H1 (cell line): ENCODE measurements around the gene PGRMC1. TPM values are rescaled to one million over a fixed set of nuclear protein-coding genes. Genes with fewer than 3 reads are reported as not detected.

Experiments used
- CTCF ChIA-PET: fragments of 300-600 bp; sonication (Branson Sonifier 250); formaldehyde crosslinking; loops from one replicate; lab custom pipeline; 2021; ENCODE audit not compliant: partially characterized antibody; lab: Charles Lee
- POLR2A ChIA-PET: fragments of 300-600 bp; sonication (Branson Sonifier 250); formaldehyde crosslinking; loops from one replicate; lab custom pipeline; 2021; ENCODE audit warnings: inconsistent platforms; ENCODE audit not compliant: partially characterized antibody; lab: Charles Lee
- DNase-seq, 2 experiments: peaks; one replicate each; pipeline versions ENCODE4 v3.0.0 to v3.0.0-alpha.2; 2010 to 2022; ENCODE audit warnings: low spot score in 2 of 2, low read depth in 1 of 2, mixed read lengths in 1 of 2
- FAIRE-seq: peaks from 2 replicates; lab custom pipeline; 2011; peaks lifted over from hg19 to GRCh38; lab: Jason Lieb, UNC
- H2AFZ ChIP-seq: 2 replicates; pipeline ENCODE4 v1.8.1; 2012; ENCODE audit warnings: low read length, inconsistent platforms
- H2AK5ac ChIP-seq: 2 replicates; pipeline ENCODE4 v1.6.1; 2013; ENCODE audit warnings: low read depth, low read length
- H2BK120ac ChIP-seq: replicated peaks from 2 replicates; pipeline ENCODE3; 2013; ENCODE audit warnings: low read depth, low read length, inconsistent platforms
- H2BK12ac ChIP-seq: 2 replicates; pipeline ENCODE4 v1.6.1; 2013; ENCODE audit warnings: low read depth, low read length
- H2BK15ac ChIP-seq: 2 replicates; pipeline ENCODE4 v1.6.1; 2013; ENCODE audit warnings: low read length
- H2BK20ac ChIP-seq: 2 replicates; pipeline ENCODE4 v1.6.1; 2013; ENCODE audit warnings: low read length
- H2BK5ac ChIP-seq: 2 replicates; pipeline ENCODE4 v1.6.1; 2013; ENCODE audit warnings: low read depth, low read length
- H3K14ac ChIP-seq: 2 replicates; pipeline ENCODE4 v1.6.1; 2013; ENCODE audit warnings: inconsistent platforms; ENCODE audit not compliant: insufficient read length
- H3K18ac ChIP-seq: 2 replicates; pipeline ENCODE4 v1.6.1; 2013; ENCODE audit warnings: low read length; ENCODE audit errors: extremely low read depth
- H3K23ac ChIP-seq: 2 replicates; pipeline ENCODE4 v1.6.1; 2013; ENCODE audit warnings: inconsistent platforms; ENCODE audit not compliant: insufficient read length
- H3K23me2 ChIP-seq: 2 replicates; pipeline ENCODE4 v1.6.1; 2013; ENCODE audit warnings: low read depth, low read length
- H3K27ac ChIP-seq: 2 replicates; pipeline ENCODE4 v1.6.1; 2011; ENCODE audit warnings: low read depth, low read length, inconsistent platforms
- H3K27me3 ChIP-seq, 4 experiments: replicated peaks in 1 of 4; 1 replicate in 1 of 4; 2 replicates in 3 of 4; pipeline versions ENCODE4 v1.6.1 to v1.8.1; 2011 to 2013; ENCODE audit warnings: low read length in 3 of 4, mild to moderate bottlenecking in 3 of 4, inconsistent platforms in 2 of 4, mixed read lengths in 2 of 4, moderate library complexity in 1 of 4; ENCODE audit not compliant: control insufficient read depth in 3 of 4, insufficient read depth in 3 of 4; ENCODE audit errors: extremely low read depth in 1 of 4
- H3K36me3 ChIP-seq, 4 experiments: 2 replicates each; pipeline versions ENCODE4 v1.6.1 to v1.8.1; 2011 to 2013; ENCODE audit warnings: mild to moderate bottlenecking in 4 of 4, low read length in 3 of 4, moderate library complexity in 2 of 4, control low read depth in 1 of 4, inconsistent platforms in 1 of 4; ENCODE audit not compliant: insufficient read depth in 4 of 4, control insufficient read depth in 2 of 4
- H3K4ac ChIP-seq: replicated peaks from 2 replicates; pipeline ENCODE3; 2013; ENCODE audit warnings: low read length, low read depth, mixed read lengths, inconsistent platforms; ENCODE audit not compliant: insufficient read length
- H3K4me1 ChIP-seq, 4 experiments: replicated peaks in 1 of 4; 1 replicate in 1 of 4; 2 replicates in 3 of 4; pipeline versions ENCODE4 v1.6.1 to v1.8.1; 2011 to 2013; ENCODE audit warnings: low read length in 3 of 4, inconsistent platforms in 2 of 4, mixed read lengths in 1 of 4; ENCODE audit not compliant: insufficient read depth in 4 of 4, control insufficient read depth in 3 of 4
- H3K4me2 ChIP-seq, 2 experiments: 2 replicates each; pipeline versions ENCODE4 v1.6.1 to v1.8.1; 2011 to 2013; ENCODE audit warnings: low read depth in 2 of 2, low read length in 2 of 2, control low read depth in 1 of 2, inconsistent platforms in 1 of 2, mild to moderate bottlenecking in 1 of 2; ENCODE audit not compliant: insufficient read depth in 1 of 2
- H3K4me3 ChIP-seq, 4 experiments: fragments of 200-600, 300-600 bp in 1 of 4; sonication (generic), shearing (Covaris generic), sonication (Bioruptor Twin) in 1 of 4; 2 replicates each; pipeline versions ENCODE4 v1.5.1 to v1.8.1; 2011 to 2016; ENCODE audit warnings: low read length in 4 of 4, low read depth in 3 of 4, control low read depth in 2 of 4, inconsistent platforms in 2 of 4, mild to moderate bottlenecking in 2 of 4, mixed read lengths in 1 of 4, moderate library complexity in 1 of 4; ENCODE audit not compliant: insufficient read depth in 2 of 4; ENCODE audit errors: extremely low read depth in 1 of 4
- H3K56ac ChIP-seq: replicated peaks from 2 replicates; pipeline ENCODE3; 2013; ENCODE audit warnings: low read depth, mild to moderate bottlenecking, mixed read lengths, low read length, inconsistent platforms; ENCODE audit not compliant: insufficient read length
- H3K79me1 ChIP-seq: 2 replicates; pipeline ENCODE4 v1.6.1; 2013; ENCODE audit warnings: low read depth, low read length, control low read depth
- H3K79me2 ChIP-seq, 2 experiments: 2 replicates each; pipeline versions ENCODE4 v1.6.1 to v1.8.1; 2012 to 2013; ENCODE audit warnings: low read length in 2 of 2, mild to moderate bottlenecking in 2 of 2, inconsistent platforms in 1 of 2; ENCODE audit not compliant: insufficient read depth in 2 of 2, control insufficient read depth in 1 of 2
- H3K9ac ChIP-seq, 4 experiments: replicated peaks in 1 of 4; 1 replicate in 1 of 4; 2 replicates in 3 of 4; pipeline versions ENCODE4 v1.6.1 to v1.8.1; 2011 to 2013; ENCODE audit warnings: low read depth in 3 of 4, low read length in 3 of 4, control low read depth in 2 of 4, mild to moderate bottlenecking in 2 of 4, moderate library complexity in 2 of 4, inconsistent platforms in 1 of 4; ENCODE audit errors: extremely low read depth in 1 of 4
- H3K9me3 ChIP-seq, 2 experiments: 2 replicates each; pipeline versions ENCODE4 v1.6.1 to v1.8.1; 2012 to 2013; ENCODE audit warnings: mild to moderate bottlenecking in 2 of 2, moderate library complexity in 2 of 2, control low read depth in 1 of 2, inconsistent platforms in 1 of 2, low read depth in 1 of 2, low read length in 1 of 2, mixed read lengths in 1 of 2; ENCODE audit not compliant: insufficient read depth in 2 of 2
- H4K20me1 ChIP-seq, 2 experiments: replicated peaks in 1 of 2; 2 replicates each; pipeline versions ENCODE3 to v1.8.1; 2011 to 2013; ENCODE audit warnings: inconsistent platforms in 2 of 2, low read length in 2 of 2, mild to moderate bottlenecking in 1 of 2; ENCODE audit not compliant: insufficient read depth in 2 of 2, control insufficient read depth in 1 of 2
- H4K5ac ChIP-seq: 2 replicates; pipeline ENCODE4 v1.6.1; 2013; ENCODE audit warnings: low read length, low read depth, mixed read lengths, inconsistent platforms; ENCODE audit not compliant: insufficient read length
- H4K8ac ChIP-seq: 2 replicates; pipeline ENCODE4 v1.8.0; 2013; ENCODE audit warnings: mild to moderate bottlenecking, moderate library complexity, low read length, inconsistent platforms; ENCODE audit not compliant: insufficient read depth; ENCODE audit errors: extremely low read depth
- H4K91ac ChIP-seq: replicated peaks from 2 replicates; pipeline ENCODE3; 2013; ENCODE audit warnings: low read length, mixed read lengths, inconsistent platforms; ENCODE audit not compliant: insufficient read length
- PHF8 ChIP-seq: fragments of 200-600 bp; sonication (generic); conservative IDR thresholded peaks from 2 replicates; pipeline ENCODE4 v1.7.1; 2012; ENCODE audit warnings: low read depth, mild to moderate bottlenecking, inconsistent platforms, low read length, moderate library complexity
- RAD21 ChIP-seq, 2 experiments: IDR thresholded peaks in 1 of 2; conservative IDR thresholded peaks in 1 of 2; 2 replicates each; pipeline ENCODE4 v1.6.1; 2011; ENCODE audit warnings: low read depth in 2 of 2, low read length in 2 of 2, improper control_type of control experiment in 1 of 2, inconsistent platforms in 1 of 2, mild to moderate bottlenecking in 1 of 2, moderate library complexity in 1 of 2
- ZNF274 ChIP-seq: IDR thresholded peaks from 2 replicates; pipeline ENCODE4 v1.7.0; 2012; ENCODE audit warnings: low read length, borderline replicate concordance; ENCODE audit errors: extremely low read depth
- WGBS, 2 experiments: shearing (Covaris generic) in 1 of 2; methylation state at CpG; one replicate each; pipeline versions ENCODE4 v1.1.6 to v1.1.7; 2013 to 2015; ENCODE audit warnings: low lambda C conversion rate in 2 of 2, mixed read lengths in 2 of 2, inconsistent platforms in 1 of 2, low coverage in 1 of 2, missing lambda C conversion rate in 1 of 2; ENCODE audit not compliant: insufficient replicate concordance in 2 of 2, insufficient coverage in 1 of 2, insufficient read length in 1 of 2; ENCODE audit errors: extremely low coverage in 1 of 2, missing lambda C conversion rate in 1 of 2; 5-methylcytosine and 5-hydroxymethylcytosine counted together
- polyA plus RNA-seq, 7 experiments: library from polyadenylated mRNA; depleted of rRNA in 3 of 7; stranded (reverse) in 5 of 7; unstranded in 2 of 7; fragments of >200 nt in 5 of 7; fragments of 200-250 nt in 2 of 7; gene quantifications; 1 replicate in 5 of 7; 2 replicates in 1 of 7; 4 replicates in 1 of 7; pipeline versions ENCODE4 v1.2.1 to v1.2.3, GENCODE V29; 2011 to 2013; ENCODE audit warnings: missing spikeins in 2 of 7, mixed read lengths in 2 of 7
- total RNA-seq: library from RNA; stranded (reverse); fragmentation: NEBNext Ultra II Directional; extraction: Animal tissue kit (Norgen Biotek cat#: 25700); gene quantifications from 2 replicates; pipeline ENCODE4 v1.2.1, GENCODE V29; 2021
- TF ChIP-seq, protein P1 (sequence below), 3 experiments: IDR thresholded peaks; 1 replicate in 2 of 3; 2 replicates in 1 of 3; pipeline versions ENCODE4 v1.5.1 to v1.6.1; 2011; ENCODE audit warnings: low read length in 3 of 3, mild to moderate bottlenecking in 3 of 3, inconsistent platforms in 2 of 3, low read depth in 1 of 3, moderate library complexity in 1 of 3; ENCODE audit not compliant: insufficient read depth in 1 of 3; ENCODE audit errors: control extremely low read depth in 1 of 3

Gene PGRMC1
- total and polyA plus RNA-seq, 2 of the 8 experiments (the other 6 are each of a cell fraction or from before 2014, with no cell fraction given): 127 to 248 TPM

DNA sequence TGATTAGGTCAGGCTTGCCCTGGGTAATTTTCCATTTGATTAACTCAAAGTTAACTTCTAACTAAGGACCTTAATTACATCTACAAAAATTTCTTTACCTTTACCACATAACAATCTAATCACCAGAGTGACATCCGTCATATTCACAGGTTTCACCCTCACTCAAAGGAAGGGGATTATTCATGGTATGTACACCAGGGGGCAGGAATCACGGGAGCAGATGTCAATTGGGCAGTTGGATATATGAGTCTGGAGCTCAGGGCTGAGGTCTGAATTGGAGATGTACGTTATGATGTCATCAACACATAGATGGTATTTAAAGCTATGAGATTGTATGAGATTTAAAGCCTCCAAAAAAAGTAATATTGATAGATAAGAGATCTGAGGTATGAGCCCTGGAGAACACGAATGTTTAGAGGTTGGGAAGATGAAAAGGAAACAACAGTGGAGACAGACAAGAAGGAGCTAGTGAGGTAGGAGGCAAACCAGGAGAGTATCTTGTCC is 52.9 kb downstream of the PGRMC1 start:
- no peak overlapping the region for H2BK120ac ChIP-seq
- no peaks in the 10 kb centered on the region for H3K9me3 ChIP-seq
- no peak overlapping the region for H2AK5ac ChIP-seq
- no peak overlapping the region for H3K23ac ChIP-seq
- CTCF ChIA-PET: interaction anchor here (0.6 to 1.4 kb wide), 10 partner anchors 12 to 214 kb away, joined by 3 to 7 read pairs (median 4); no protein-coding TSS in a partner anchor
- POLR2A ChIA-PET: interaction anchor here (1.2 kb wide), 1 partner anchor 14 kb away, joined by 4 read pairs; no protein-coding TSS in a partner anchor
- 89% methylated on average over 4 of the region's 4 CpGs; no CpG with 5 or more reads in 1 of the 2 experiments for WGBS, 2 experiments
- H2AFZ ChIP-seq: no peak overlapping the region
- H3K56ac ChIP-seq: no peak overlapping the region
- H3K4me2 ChIP-seq: no peak overlapping the region
- no peak overlapping the region for H2BK20ac ChIP-seq
- no peak overlapping the region for H3K9ac ChIP-seq
- no peaks in the 10 kb centered on the region for H3K27me3 ChIP-seq
- H3K27ac ChIP-seq: no peak overlapping the region
- H3K18ac ChIP-seq: no peak overlapping the region
- no peaks in the 10 kb centered on the region for H3K36me3 ChIP-seq
- H3K79me2 ChIP-seq: no peaks in the 10 kb centered on the region
- DNase-seq (no peak), FAIRE-seq (peak; percentile 13)
- no peak overlapping the region for H4K8ac ChIP-seq
- no peak overlapping the region for H4K5ac ChIP-seq
- H3K79me1 ChIP-seq: no peaks in the 10 kb centered on the region
- no peaks in the 10 kb centered on the region for H4K20me1 ChIP-seq
- H3K23me2 ChIP-seq: no peaks in the 10 kb centered on the region
- no peak overlapping the region for H2BK15ac ChIP-seq
- H3K4me3 ChIP-seq: no peak overlapping the region
- TF ChIP-seq ZNF274 (no peak), PHF8 (no peak), RAD21 (IDR thresholded peaks at IDR 0.05 in 1 of 2, conservative IDR thresholded peaks at IDR 0.05 in 1 of 2; ENCODE audit: low read depth in 2 of 2, low read length in 2 of 2) (0 out of 4 replicates have a peak, but pooled peaks of 1 of the 2 experiments have one; percentile 7)
- TF ChIP-seq, protein P1, sequence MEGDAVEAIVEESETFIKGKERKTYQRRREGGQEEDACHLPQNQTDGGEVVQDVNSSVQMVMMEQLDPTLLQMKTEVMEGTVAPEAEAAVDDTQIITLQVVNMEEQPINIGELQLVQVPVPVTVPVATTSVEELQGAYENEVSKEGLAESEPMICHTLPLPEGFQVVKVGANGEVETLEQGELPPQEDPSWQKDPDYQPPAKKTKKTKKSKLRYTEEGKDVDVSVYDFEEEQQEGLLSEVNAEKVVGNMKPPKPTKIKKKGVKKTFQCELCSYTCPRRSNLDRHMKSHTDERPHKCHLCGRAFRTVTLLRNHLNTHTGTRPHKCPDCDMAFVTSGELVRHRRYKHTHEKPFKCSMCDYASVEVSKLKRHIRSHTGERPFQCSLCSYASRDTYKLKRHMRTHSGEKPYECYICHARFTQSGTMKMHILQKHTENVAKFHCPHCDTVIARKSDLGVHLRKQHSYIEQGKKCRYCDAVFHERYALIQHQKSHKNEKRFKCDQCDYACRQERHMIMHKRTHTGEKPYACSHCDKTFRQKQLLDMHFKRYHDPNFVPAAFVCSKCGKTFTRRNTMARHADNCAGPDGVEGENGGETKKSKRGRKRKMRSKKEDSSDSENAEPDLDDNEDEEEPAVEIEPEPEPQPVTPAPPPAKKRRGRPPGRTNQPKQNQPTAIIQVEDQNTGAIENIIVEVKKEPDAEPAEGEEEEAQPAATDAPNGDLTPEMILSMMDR (IDR thresholded peaks at IDR 0.05; ENCODE audit: control extremely low read depth in 1 of 3, insufficient read depth in 1 of 3, low read depth in 1 of 3, low read length in 3 of 3): peak in 2 of 3 experiments; percentile 10 to 35; a peak in 1 of 4 replicates
- TF ChIP-seq, all 59 proteins: peak for 2
- Histone ChIP-seq H2BK5ac (no peak overlapping the region), H4K91ac (no peak overlapping the region), H3K14ac (no peak overlapping the region), H3K4me1 (no peaks in the 10 kb centered on the region), H2BK12ac (no peak overlapping the region), H3K4ac (no peak overlapping the region)
